Fibroblast of gingiva (primary cell): ENCODE results near the gene ACADVL.

Experiments used
- DNase-seq: peaks from one replicate; pipeline ENCODE4 v3.0.0-alpha.2; 2011; ENCODE audit warnings: low read depth

ACADVL gene

GRCh38 chr17:7217113-7217987 lies 2.4 kb upstream of the ACADVL start:
- peak; percentile 76 for DNase-seq

GRCh38 chr17:7218166-7218565 lies 1.6 kb upstream of the ACADVL start:
- DNase-seq, result no peak

GRCh38 chr17:7218758-7219157 lies 980 bp upstream of the ACADVL start:
- no peak for DNase-seq

- no peak for DNase-seq
Observed at GRCh38 chr17:7219229-7219811, 418 bp upstream of the ACADVL start.

GRCh38 chr17:7220593-7221277 lies 997 bp downstream of the ACADVL start:
- DNase-seq, result peak; percentile 61

GRCh38 chr17:7221278-7222092 lies 1.7 kb downstream of the ACADVL start:
- no peak for DNase-seq

- no peak for DNase-seq
Observed at GRCh38 chr17:7222093-7222971, 2.6 kb downstream of the ACADVL start.

- no peak for DNase-seq
Observed at GRCh38 chr17:7222972-7223292, 3.2 kb downstream of the ACADVL start.

GRCh38 chr17:7223375-7223774 lies 3.6 kb downstream of the ACADVL start:
- DNase-seq, result no peak

- DNase-seq, result peak; percentile 37
Observed at GRCh38 chr17:7224110-7224509, 4.4 kb downstream of the ACADVL start.

- no peak for DNase-seq
Observed at GRCh38 chr17:7224661-7225111, 4.9 kb downstream of the ACADVL start.

GRCh38 chr17:7225711-7226331 lies 6.1 kb downstream of the ACADVL start:
- DNase-seq, result no peak

GRCh38 chr17:7226721-7227710 lies 7.3 kb downstream of the ACADVL start:
- DNase-seq, result no peak

GRCh38 chr17:7228920-7229319 lies 9.2 kb downstream of the ACADVL start:
- DNase-seq, result no peak

- DNase-seq, result no peak
Observed at GRCh38 chr17:7229504-7229903, 9.8 kb downstream of the ACADVL start.

GRCh38 chr17:7232114-7232513 lies 12.4 kb downstream of the ACADVL start:
- DNase-seq, result no peak

- no peak for DNase-seq
Observed at GRCh38 chr17:7233701-7234082, 14.0 kb downstream of the ACADVL start.

- DNase-seq, result peak; percentile 95
Observed at GRCh38 chr17:7234083-7234951, 14.6 kb downstream of the ACADVL start, which contains the start of gene DVL2. Gene DVL2 (minus strand): TSS chr17:7234517. CDS start chr17:7234262, 255 bp downstream.
